Chondrocyte (in vitro differentiated cells): ENCODE data around the gene GREM1. TPM values are rescaled to one million over a fixed set of nuclear protein-coding genes. Genes with fewer than 3 reads are reported as not detected.

ENCODE experiments used
- DNase-seq: peaks from one replicate; pipeline ENCODE4 v3.0.0; 2021; ENCODE audit warnings: mixed read lengths, low spot score
- H3K27ac Mint-ChIP-seq: one replicate; pipeline ENCODE4 v1.8.0; 2021; ENCODE audit warnings: mild to moderate bottlenecking, moderate library complexity, mixed read lengths; ENCODE audit not compliant: unreplicated experiment
- H3K27me3 Mint-ChIP-seq: 2 replicates; pipeline ENCODE4 v1.8.0; 2021; ENCODE audit warnings: low read depth, mixed read lengths
- H3K36me3 Mint-ChIP-seq: 2 replicates; pipeline ENCODE4 v1.8.0; 2021; ENCODE audit warnings: low read depth, mixed read lengths
- H3K4me1 Mint-ChIP-seq: 2 replicates; pipeline ENCODE4 v1.8.0; 2021; ENCODE audit warnings: low read depth, mild to moderate bottlenecking, mixed read lengths
- H3K4me3 Mint-ChIP-seq: one replicate; pipeline ENCODE4 v1.8.0; 2021; ENCODE audit warnings: mild to moderate bottlenecking, moderate library complexity, mixed read lengths; ENCODE audit not compliant: unreplicated experiment
- H3K9me3 Mint-ChIP-seq: 2 replicates; pipeline ENCODE4 v1.8.0; 2021; ENCODE audit warnings: low read depth, mixed read lengths
- total RNA-seq: library from RNA; stranded (reverse); gene quantifications from 3 replicates; pipeline ENCODE4 v1.2.1, GENCODE V29; 2021
- TF ChIP-seq, protein P1 (sequence below): fragments of 200-600 bp; sonication (generic); IDR thresholded peaks from 2 replicates; pipeline ENCODE4 v1.5.0; 2021; ENCODE audit warnings: antibody characterized with exemption, mild to moderate bottlenecking, moderate library complexity

GREM1 gene
- total RNA-seq, 1 donor from 2014 or later: 142 TPM

DNA sequence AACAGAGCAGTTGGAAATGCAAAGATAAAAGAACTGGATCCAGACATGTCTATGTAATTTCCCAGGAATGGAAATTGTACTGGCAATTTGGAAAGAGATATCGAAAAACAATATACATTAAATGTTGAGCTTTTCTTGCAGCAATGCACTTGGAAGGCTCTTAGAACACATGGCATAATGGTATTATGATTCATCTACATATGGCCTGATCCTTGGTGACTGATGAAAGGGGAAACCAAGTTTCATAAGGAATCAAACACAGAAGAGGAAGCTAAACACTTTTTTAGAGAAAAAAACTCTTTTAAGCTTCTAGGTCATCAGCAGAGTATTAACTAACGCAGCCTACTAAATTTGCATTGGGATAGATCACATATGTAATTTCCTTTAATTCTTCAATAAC, 12.4 kb upstream of the GREM1 start:
- no peaks in the 10 kb centered on the region for H3K27me3 Mint-ChIP-seq
- peaks cover 24% of the 10 kb centered on the region for H3K4me1 Mint-ChIP-seq
- DNase-seq: no peak
- no peaks in the 10 kb centered on the region for H3K36me3 Mint-ChIP-seq
- H3K9me3 Mint-ChIP-seq: no peaks in the 10 kb centered on the region
- TF ChIP-seq, protein P1, sequence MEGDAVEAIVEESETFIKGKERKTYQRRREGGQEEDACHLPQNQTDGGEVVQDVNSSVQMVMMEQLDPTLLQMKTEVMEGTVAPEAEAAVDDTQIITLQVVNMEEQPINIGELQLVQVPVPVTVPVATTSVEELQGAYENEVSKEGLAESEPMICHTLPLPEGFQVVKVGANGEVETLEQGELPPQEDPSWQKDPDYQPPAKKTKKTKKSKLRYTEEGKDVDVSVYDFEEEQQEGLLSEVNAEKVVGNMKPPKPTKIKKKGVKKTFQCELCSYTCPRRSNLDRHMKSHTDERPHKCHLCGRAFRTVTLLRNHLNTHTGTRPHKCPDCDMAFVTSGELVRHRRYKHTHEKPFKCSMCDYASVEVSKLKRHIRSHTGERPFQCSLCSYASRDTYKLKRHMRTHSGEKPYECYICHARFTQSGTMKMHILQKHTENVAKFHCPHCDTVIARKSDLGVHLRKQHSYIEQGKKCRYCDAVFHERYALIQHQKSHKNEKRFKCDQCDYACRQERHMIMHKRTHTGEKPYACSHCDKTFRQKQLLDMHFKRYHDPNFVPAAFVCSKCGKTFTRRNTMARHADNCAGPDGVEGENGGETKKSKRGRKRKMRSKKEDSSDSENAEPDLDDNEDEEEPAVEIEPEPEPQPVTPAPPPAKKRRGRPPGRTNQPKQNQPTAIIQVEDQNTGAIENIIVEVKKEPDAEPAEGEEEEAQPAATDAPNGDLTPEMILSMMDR: no peak
- no peak overlapping the region for H3K4me3 Mint-ChIP-seq
- H3K27ac Mint-ChIP-seq: no peak overlapping the region

DNA sequence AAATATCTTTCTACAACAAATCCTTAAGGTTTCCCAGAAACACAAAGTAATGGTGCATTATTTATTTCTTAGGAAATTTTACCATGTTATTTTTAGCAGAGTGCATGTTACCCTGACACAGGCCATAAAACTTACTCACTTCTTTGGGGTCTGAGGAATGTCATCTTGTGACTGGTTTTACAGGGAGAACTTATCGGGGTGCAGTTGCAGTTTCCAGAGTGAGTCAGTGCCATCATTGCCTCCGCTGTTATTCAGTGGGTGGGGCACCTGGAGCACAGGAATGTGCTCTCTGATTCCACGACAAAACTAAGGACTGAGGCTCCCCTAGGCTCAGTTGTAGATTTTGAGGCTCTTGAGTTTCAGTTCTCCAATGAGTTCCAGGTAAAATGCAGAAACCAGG, 11.1 kb upstream of the GREM1 start:
- TF ChIP-seq, protein P1: no peak
- Mint-ChIP-seq H3K4me3 (no peak overlapping the region), H3K4me1 (peaks cover 19% of the 10 kb centered on the region), H3K27me3 (no peaks in the 10 kb centered on the region), H3K36me3 (no peaks in the 10 kb centered on the region), H3K27ac (no peak overlapping the region), H3K9me3 (no peaks in the 10 kb centered on the region)
- no peak for DNase-seq

DNA sequence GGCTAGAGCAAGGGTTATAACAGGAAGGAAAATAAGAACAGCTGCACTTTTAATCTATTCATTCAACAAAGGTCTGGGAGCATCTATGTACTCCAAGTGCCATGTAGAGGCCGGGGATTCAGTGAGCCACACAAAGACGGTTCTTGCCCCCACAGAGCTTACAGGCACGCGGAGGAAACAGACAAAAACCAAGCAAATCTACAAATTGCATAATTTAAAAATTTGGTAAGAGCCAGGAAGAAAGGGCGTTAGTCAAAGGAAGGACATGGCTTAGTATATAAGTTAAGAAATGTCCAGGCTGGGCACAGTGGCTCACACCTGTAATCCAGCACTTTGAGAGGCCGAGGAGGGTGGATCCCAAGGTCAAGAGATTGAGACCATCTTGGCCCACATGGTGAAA, 10.4 kb upstream of the GREM1 start:
- Mint-ChIP-seq H3K27ac (no peak overlapping the region), H3K9me3 (no peaks in the 10 kb centered on the region), H3K27me3 (no peaks in the 10 kb centered on the region), H3K4me1 (peaks cover 19% of the 10 kb centered on the region), H3K4me3 (no peak overlapping the region), H3K36me3 (no peaks in the 10 kb centered on the region)
- DNase-seq: no peak
- TF ChIP-seq, protein P1: no peak

DNA sequence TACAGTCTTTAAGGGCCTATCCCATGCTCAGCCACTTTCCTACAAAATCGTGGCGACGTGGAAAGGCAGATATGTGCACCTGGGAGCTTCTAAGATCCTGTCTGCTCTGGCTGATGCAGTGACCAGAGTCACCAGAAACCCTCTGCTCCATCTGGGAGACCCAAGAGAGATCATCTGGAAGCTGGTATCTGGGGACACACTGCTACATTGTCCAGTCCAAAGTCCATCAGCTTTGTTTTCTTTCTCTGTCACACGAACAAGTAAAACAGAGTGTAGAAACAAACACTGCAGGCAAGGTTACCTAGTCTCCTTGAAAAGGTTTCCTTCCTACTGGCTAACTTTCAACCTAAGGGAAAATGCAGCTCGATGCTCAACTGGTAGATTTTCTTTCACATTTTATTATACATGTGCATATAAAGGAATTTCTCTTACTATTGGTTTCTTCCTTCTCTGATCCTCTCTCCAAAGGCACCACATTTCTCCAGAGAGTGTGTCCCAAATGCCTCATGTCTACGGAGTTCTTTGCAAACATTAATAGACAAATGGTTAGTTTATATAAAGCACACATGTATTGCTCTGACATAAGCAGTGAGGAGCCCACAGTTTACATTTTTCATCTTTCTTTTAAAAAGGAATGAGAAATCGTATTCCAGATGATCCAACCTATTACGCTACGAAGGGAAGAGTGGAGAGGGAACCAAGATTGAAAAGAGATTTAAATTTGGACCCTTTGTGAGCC, 8.3 kb upstream of the GREM1 start:
- Mint-ChIP-seq H3K27ac (no peak overlapping the region), H3K9me3 (no peaks in the 10 kb centered on the region), H3K27me3 (no peaks in the 10 kb centered on the region), H3K36me3 (no peaks in the 10 kb centered on the region), H3K4me3 (no peak overlapping the region), H3K4me1 (peaks cover 19% of the 10 kb centered on the region)
- TF ChIP-seq, protein P1: no peak
- DNase-seq: no peak

DNA sequence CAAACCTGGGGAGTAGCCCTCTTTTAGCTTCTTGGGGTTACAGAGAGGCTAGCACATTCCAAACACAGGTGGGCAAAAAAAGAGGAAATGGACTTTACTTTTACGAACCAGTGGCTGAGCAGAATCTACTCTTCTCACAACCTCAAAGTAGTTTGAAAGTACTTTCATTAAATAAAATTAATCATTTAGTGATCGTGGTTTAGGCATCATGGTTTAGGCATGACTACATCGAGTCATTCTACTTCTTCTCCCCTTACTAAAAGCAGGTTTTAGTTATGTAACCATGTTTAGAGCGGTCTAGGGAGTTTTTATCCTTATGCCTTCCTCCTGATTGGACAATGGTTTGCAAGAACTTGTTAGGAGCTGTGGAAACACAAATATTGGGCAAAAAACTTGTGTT, 2.5 kb upstream of the GREM1 start:
- Mint-ChIP-seq H3K27ac (no peak overlapping the region), H3K36me3 (no peaks in the 10 kb centered on the region), H3K4me1 (peaks cover 21% of the 10 kb centered on the region), H3K27me3 (no peaks in the 10 kb centered on the region), H3K4me3 (no peak overlapping the region), H3K9me3 (no peaks in the 10 kb centered on the region)
- TF ChIP-seq, protein P1: no peak
- no peak for DNase-seq
